Measurements from ENCODE around the gene ZDHHC5. TPM values are rescaled to one million over a fixed set of nuclear protein-coding genes. Genes with fewer than 3 reads are reported as not detected.

The ZDHHC5 gene
- total RNA-seq, 1 experiment from 2014 or later, result 65.2 TPM

DNA sequence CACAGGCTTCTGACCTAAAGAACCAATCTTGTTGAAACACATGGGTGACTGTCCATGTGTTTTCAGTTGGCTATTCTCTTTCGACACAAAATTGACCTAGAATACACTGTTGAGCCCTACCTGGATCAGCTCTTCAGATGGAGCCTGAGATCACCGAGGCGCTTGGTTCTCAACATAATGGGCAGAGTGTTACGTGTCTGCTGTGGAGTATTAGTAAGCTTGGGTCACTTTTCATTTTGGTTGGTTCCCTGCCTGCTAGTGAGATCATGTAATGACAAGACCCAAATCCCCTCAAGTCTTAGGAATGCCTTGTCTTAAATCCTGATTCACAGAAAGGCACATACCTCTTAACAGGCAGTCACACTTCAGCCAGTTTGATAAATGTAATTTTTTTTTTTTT, 35.4 kb downstream of the ZDHHC5 start:
- Histone ChIP-seq H3K23me2 (ENCODE audit: insufficient read length, low read depth, low read length, poor library complexity, severe bottlenecking) (no peaks in the 10 kb centered on the region), H2BK120ac (ENCODE audit: low read depth, low read length, poor library complexity, severe bottlenecking) (no peak overlapping the region), H3K4me2 (ENCODE audit: insufficient read depth, insufficient read length, low read length) (no peak overlapping the region), H4K8ac (replicated peaks; ENCODE audit: insufficient read length, low read depth, low read length) (no peak overlapping the region), H3K9ac (ENCODE audit: extremely low read depth, insufficient read length, low read length) (no peak overlapping the region), H4K20me1 (ENCODE audit: control insufficient read depth, insufficient read depth, insufficient read length) (no peaks in the 10 kb centered on the region), H4K5ac (ENCODE audit: insufficient read length, low read depth, low read length) (no peak overlapping the region), H3K27ac (ENCODE audit: insufficient read length, low read depth, low read length) (no peak overlapping the region), H3K56ac (ENCODE audit: insufficient read length, low read depth, low read length) (no peak overlapping the region), H2AK5ac (ENCODE audit: insufficient read length, low read length) (no peak overlapping the region), H2BK5ac (ENCODE audit: insufficient read length, low read length) (no peak overlapping the region), H3K18ac (ENCODE audit: insufficient read length, low read depth, low read length) (no peak overlapping the region), H2BK12ac (ENCODE audit: insufficient read length, low read depth, low read length) (no peak overlapping the region), H3K23ac (ENCODE audit: insufficient read length, low read depth, low read length) (no peak overlapping the region), H3K14ac (ENCODE audit: insufficient read depth, low read length) (no peak overlapping the region), H2AFZ (ENCODE audit: low read length) (no peak overlapping the region), H3K4ac (ENCODE audit: low read depth, low read length) (no peak overlapping the region), H2BK15ac (ENCODE audit: low read depth, low read length) (no peak overlapping the region), H3K79me1 (ENCODE audit: insufficient read depth, low read depth, low read length, poor library complexity, severe bottlenecking) (no peaks in the 10 kb centered on the region), H3K79me2 (ENCODE audit: insufficient read depth, low read length) (no peaks in the 10 kb centered on the region), H4K91ac (ENCODE audit: insufficient read length, low read depth, low read length) (no peak overlapping the region), H3K27me3 (ENCODE audit: insufficient read depth, low read length) (no peaks in the 10 kb centered on the region), H2BK20ac (ENCODE audit: low read depth, low read length, poor library complexity, severe bottlenecking) (no peak overlapping the region), H3K4me1 (ENCODE audit: insufficient read depth, low read length) (no peaks in the 10 kb centered on the region), H3T11ph (ENCODE audit: low read length) (no peak overlapping the region), H3K9me3 (ENCODE audit: control insufficient read depth, low read depth, low read length) (no peaks in the 10 kb centered on the region)
- Mint-ChIP-seq H3K4me3 (no peak overlapping the region), H3K27ac (no peak overlapping the region; a peak in 1 of 7 replicates), H3K9me3 (no peaks in the 10 kb centered on the region), H3K27me3 (ENCODE audit: low read depth) (no peaks in the 10 kb centered on the region), H3K4me1 (peaks cover 0 to 4% of the 10 kb centered on the region in 2 experiments; a peak in 1 of 4 replicates), H3K36me3 (ENCODE audit: insufficient read depth in 1 of 3, low read depth in 3 of 3) (peaks cover 28 to 63% (median 47%) of the 10 kb centered on the region in 3 experiments; a peak in 6 of 7 replicates)
- no CpG with 5 or more reads among the region's 4 CpGs for WGBS (ENCODE audit: extremely low coverage, insufficient read length, low lambda C conversion rate)
- DNase-seq, result no peak
- TF ChIP-seq, protein P1, sequence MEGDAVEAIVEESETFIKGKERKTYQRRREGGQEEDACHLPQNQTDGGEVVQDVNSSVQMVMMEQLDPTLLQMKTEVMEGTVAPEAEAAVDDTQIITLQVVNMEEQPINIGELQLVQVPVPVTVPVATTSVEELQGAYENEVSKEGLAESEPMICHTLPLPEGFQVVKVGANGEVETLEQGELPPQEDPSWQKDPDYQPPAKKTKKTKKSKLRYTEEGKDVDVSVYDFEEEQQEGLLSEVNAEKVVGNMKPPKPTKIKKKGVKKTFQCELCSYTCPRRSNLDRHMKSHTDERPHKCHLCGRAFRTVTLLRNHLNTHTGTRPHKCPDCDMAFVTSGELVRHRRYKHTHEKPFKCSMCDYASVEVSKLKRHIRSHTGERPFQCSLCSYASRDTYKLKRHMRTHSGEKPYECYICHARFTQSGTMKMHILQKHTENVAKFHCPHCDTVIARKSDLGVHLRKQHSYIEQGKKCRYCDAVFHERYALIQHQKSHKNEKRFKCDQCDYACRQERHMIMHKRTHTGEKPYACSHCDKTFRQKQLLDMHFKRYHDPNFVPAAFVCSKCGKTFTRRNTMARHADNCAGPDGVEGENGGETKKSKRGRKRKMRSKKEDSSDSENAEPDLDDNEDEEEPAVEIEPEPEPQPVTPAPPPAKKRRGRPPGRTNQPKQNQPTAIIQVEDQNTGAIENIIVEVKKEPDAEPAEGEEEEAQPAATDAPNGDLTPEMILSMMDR (conservative IDR thresholded peaks at IDR 0.05), result no peak

Data from H9 (cell line).